A673 (cell line): ENCODE measurements around the gene USP1. TPM values are rescaled to one million over a fixed set of nuclear protein-coding genes. Genes with fewer than 3 reads are reported as not detected.

ENCODE experiments used
- BruUV-seq: library from RNA; stranded (reverse); fragments of 400-500 nt; replicated peaks from 2 replicates; lab custom pipeline; 2021; lab: Mats Ljungman, UMichigan
- CTCF ChIA-PET: fragments of 300-600 bp; sonication (Branson Sonifier 250); formaldehyde crosslinking; loops from one replicate; lab custom pipeline; 2022; ENCODE audit warnings: antibody characterized with exemption; lab: Charles Lee
- POLR2A ChIA-PET: fragments of 300-600 bp; sonication (Branson Sonifier 250); formaldehyde crosslinking; loops from one replicate; lab custom pipeline; 2022; ENCODE audit warnings: antibody characterized with exemption; ENCODE audit not compliant: low non-redundant PET; lab: Charles Lee
- DNase-seq: peaks from one replicate; pipeline ENCODE4 v3.0.0-alpha.2; 2015; ENCODE audit warnings: low spot score
- H3K27ac ChIP-seq: fragments of 200-600 bp; sonication (generic); 2 replicates; pipeline ENCODE4 v1.5.1; 2016; ENCODE audit warnings: mixed run types, low read depth, mild to moderate bottlenecking, mixed read lengths, antibody characterized with exemption, low read length; ENCODE audit not compliant: poor library complexity, severe bottlenecking
- H3K27me3 ChIP-seq: fragments of 200-600 bp; sonication (generic); replicated peaks from 2 replicates; pipeline ENCODE4 v1.6.1; 2017; ENCODE audit warnings: mixed run types, low read depth, mild to moderate bottlenecking, mixed read lengths, antibody characterized with exemption, low read length; ENCODE audit not compliant: insufficient read depth, poor library complexity
- H3K36me3 ChIP-seq: fragments of 200-600 bp; sonication (generic); 2 replicates; pipeline ENCODE4 v1.6.1; 2016; ENCODE audit warnings: mixed run types, mild to moderate bottlenecking, mixed read lengths, antibody characterized with exemption, low read length; ENCODE audit not compliant: insufficient read depth, poor library complexity, severe bottlenecking
- H3K4me1 ChIP-seq: fragments of 200-600 bp; sonication (generic); 2 replicates; pipeline ENCODE4 v1.6.1; 2017; ENCODE audit warnings: mixed run types, mild to moderate bottlenecking, mixed read lengths, antibody characterized with exemption, low read length; ENCODE audit not compliant: insufficient read depth, poor library complexity, severe bottlenecking
- H3K4me3 ChIP-seq: fragments of 200-600 bp; sonication (generic); 2 replicates; pipeline ENCODE4 v1.5.1; 2016; ENCODE audit warnings: low read depth, mixed run types, mild to moderate bottlenecking, mixed read lengths, low read length; ENCODE audit not compliant: poor library complexity, severe bottlenecking
- H3K9me3 ChIP-seq: fragments of 200-600 bp; sonication (generic); 2 replicates; pipeline ENCODE4 v1.6.1; 2016; ENCODE audit warnings: mixed run types, low read depth, mild to moderate bottlenecking, mixed read lengths, antibody characterized with exemption, low read length; ENCODE audit not compliant: poor library complexity, severe bottlenecking
- EZH2 ChIP-seq: fragments of 200-600 bp; sonication (generic); IDR thresholded peaks from 2 replicates; pipeline ENCODE4 v1.6.1; 2017; ENCODE audit warnings: borderline replicate concordance, low read depth, mild to moderate bottlenecking, mixed read lengths, antibody characterized with exemption, low read length; ENCODE audit not compliant: poor library complexity, severe bottlenecking
- intact Hi-C: fragments of 100-400 bp; cut with micrococcal nuclease; formaldehyde crosslinking; loops from one replicate; pipeline ENCODE4 v1.10.0; 2022; ENCODE audit not compliant: unreplicated experiment
- total RNA-seq: library from RNA; stranded (reverse); gene quantifications from 2 replicates; pipeline ENCODE4 v1.2.3, GENCODE V29; 2021
- TF ChIP-seq, protein P1 (sequence below): fragments of 300-800, 200-600 bp; sonication (generic); conservative IDR thresholded peaks from 2 replicates; pipeline ENCODE4 v1.5.1; 2017; ENCODE audit warnings: low read depth, mild to moderate bottlenecking, antibody characterized with exemption, low read length, moderate library complexity, mixed read lengths

The USP1 gene
- total RNA-seq, 1 experiment from 2014 or later: 90.0 TPM

DNA sequence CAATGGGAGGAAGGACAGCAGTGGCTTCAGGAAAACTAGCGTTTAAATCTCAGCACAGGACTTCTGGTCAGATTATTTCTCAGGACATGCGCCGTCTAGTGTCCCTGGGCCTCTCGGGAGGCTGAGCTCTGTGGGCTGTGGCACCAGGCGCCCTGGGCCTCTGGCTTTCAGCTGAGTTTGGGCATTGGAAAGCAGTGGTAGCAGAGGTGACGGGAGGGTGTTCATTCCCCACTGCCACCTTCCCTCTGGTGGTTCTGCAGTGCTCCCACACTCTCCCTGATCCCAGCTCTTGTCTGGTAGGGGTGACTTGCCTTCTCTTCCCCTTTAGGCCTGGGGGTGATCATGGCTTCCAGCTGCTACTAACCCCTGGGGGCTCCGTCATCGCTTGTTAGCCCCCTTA lies 42.2 kb upstream of the USP1 start:
- intact Hi-C loops: no loop called here
- no peak for TF ChIP-seq EZH2
- TF ChIP-seq, protein P1, sequence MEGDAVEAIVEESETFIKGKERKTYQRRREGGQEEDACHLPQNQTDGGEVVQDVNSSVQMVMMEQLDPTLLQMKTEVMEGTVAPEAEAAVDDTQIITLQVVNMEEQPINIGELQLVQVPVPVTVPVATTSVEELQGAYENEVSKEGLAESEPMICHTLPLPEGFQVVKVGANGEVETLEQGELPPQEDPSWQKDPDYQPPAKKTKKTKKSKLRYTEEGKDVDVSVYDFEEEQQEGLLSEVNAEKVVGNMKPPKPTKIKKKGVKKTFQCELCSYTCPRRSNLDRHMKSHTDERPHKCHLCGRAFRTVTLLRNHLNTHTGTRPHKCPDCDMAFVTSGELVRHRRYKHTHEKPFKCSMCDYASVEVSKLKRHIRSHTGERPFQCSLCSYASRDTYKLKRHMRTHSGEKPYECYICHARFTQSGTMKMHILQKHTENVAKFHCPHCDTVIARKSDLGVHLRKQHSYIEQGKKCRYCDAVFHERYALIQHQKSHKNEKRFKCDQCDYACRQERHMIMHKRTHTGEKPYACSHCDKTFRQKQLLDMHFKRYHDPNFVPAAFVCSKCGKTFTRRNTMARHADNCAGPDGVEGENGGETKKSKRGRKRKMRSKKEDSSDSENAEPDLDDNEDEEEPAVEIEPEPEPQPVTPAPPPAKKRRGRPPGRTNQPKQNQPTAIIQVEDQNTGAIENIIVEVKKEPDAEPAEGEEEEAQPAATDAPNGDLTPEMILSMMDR: no peak
- no peak for DNase-seq
- CTCF ChIA-PET: no interaction called here
- Histone ChIP-seq H3K4me1 (no peaks in the 10 kb centered on the region), H3K9me3 (no peaks in the 10 kb centered on the region), H3K4me3 (no peak overlapping the region), H3K27me3 (peaks cover 37% of the 10 kb centered on the region), H3K36me3 (no peaks in the 10 kb centered on the region), H3K27ac (no peak overlapping the region)
- no TSS peak for BruUV-seq
- POLR2A ChIA-PET: no interaction called here

DNA sequence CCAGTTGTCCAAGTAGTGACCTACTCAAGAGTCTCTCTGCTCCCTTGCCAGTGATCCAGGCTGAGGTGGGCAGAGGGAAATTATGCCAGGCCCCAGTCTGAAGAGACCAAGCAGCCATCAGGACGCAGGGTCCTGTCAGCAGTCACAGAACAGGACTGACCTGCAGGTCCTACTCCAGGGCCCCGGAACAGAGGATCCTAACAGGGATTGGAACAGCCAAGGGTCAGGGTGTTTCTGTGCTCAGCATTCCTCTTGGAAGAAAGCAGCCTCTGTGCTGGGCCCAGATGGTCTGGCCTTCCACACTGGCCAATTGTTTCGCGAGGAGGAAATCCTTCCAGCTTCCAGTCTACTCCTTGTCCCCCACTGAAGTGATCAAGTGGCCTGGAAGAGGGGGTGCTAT lies 41.6 kb upstream of the USP1 start:
- intact Hi-C loops: no loop called here
- DNase-seq: no peak
- POLR2A ChIA-PET: no interaction called here
- TF ChIP-seq, protein P1: no peak
- no peak for TF ChIP-seq EZH2
- no peaks in the 10 kb centered on the region for H3K9me3 ChIP-seq
- no peaks in the 10 kb centered on the region for H3K4me1 ChIP-seq
- H3K4me3 ChIP-seq: no peak overlapping the region
- CTCF ChIA-PET: no interaction called here
- no peak overlapping the region for H3K27ac ChIP-seq
- H3K27me3 ChIP-seq: peaks cover 35% of the 10 kb centered on the region
- H3K36me3 ChIP-seq: no peaks in the 10 kb centered on the region
- BruUV-seq: no TSS peak

DNA sequence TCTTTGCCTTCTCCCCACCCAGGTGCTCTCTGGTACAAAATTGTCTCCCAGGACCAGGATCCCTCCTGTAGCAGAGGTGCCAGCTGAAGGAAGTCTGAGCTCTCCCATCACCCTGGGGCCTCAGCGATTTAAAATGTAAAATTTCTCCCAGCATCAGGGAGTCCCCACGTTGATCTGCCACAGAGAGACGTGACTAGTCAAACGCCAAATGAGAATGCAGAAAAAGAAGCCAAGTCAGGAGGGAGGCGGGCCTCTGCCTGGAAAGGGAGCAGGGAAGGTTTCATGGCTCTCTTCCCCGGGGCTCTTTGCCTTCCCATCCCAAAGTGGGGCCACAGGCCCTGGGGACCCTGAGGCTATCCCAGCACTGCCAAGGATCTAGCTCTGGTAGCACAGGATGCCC lies 40.0 kb upstream of the USP1 start:
- DNase-seq: no peak
- Histone ChIP-seq H3K4me3 (no peak overlapping the region), H3K4me1 (no peaks in the 10 kb centered on the region), H3K36me3 (no peaks in the 10 kb centered on the region), H3K27me3 (peaks cover 24% of the 10 kb centered on the region), H3K27ac (no peak overlapping the region), H3K9me3 (no peaks in the 10 kb centered on the region)
- TF ChIP-seq, protein P1: no peak
- no peak for TF ChIP-seq EZH2
- no TSS peak for BruUV-seq
- ChIA-PET POLR2A (no interaction called here), CTCF (no interaction called here)
- intact Hi-C loops: no loop called here
